Stimulated activated naive CD8-positive, alpha-beta T cell treated with anti-CD3 and anti-CD28 coated beads, Interleukin-15, Interleukin-2, amounts not matched to agents 100 ng/mL and 50 ng/mL, for 24 hours (primary cell): ENCODE measurements around the gene PARD6G.
"Not testable (repeated sequence)": the region's sequence is repeated elsewhere in the genome, so short reads cannot be mapped to it uniquely, and the experiment has no call there.

Experiments
- H3K27ac Mint-ChIP-seq: one replicate; pipeline ENCODE4 v1.8.0; 2021; ENCODE audit warnings: mild to moderate bottlenecking, mixed read lengths
- H3K27me3 Mint-ChIP-seq: one replicate; pipeline ENCODE4 v1.8.0; 2021; ENCODE audit warnings: mixed read lengths
- H3K36me3 Mint-ChIP-seq: one replicate; pipeline ENCODE4 v1.8.0; 2021; ENCODE audit warnings: low read depth, mixed read lengths
- H3K4me1 Mint-ChIP-seq: one replicate; pipeline ENCODE4 v1.8.0; 2021; ENCODE audit warnings: low read depth, mixed read lengths
- H3K4me3 Mint-ChIP-seq: one replicate; pipeline ENCODE4 v1.8.0; 2021; ENCODE audit warnings: mild to moderate bottlenecking, mixed read lengths
- H3K9me3 Mint-ChIP-seq: one replicate; pipeline ENCODE4 v1.8.0; 2021; ENCODE audit warnings: mixed read lengths

The PARD6G gene

DNA sequence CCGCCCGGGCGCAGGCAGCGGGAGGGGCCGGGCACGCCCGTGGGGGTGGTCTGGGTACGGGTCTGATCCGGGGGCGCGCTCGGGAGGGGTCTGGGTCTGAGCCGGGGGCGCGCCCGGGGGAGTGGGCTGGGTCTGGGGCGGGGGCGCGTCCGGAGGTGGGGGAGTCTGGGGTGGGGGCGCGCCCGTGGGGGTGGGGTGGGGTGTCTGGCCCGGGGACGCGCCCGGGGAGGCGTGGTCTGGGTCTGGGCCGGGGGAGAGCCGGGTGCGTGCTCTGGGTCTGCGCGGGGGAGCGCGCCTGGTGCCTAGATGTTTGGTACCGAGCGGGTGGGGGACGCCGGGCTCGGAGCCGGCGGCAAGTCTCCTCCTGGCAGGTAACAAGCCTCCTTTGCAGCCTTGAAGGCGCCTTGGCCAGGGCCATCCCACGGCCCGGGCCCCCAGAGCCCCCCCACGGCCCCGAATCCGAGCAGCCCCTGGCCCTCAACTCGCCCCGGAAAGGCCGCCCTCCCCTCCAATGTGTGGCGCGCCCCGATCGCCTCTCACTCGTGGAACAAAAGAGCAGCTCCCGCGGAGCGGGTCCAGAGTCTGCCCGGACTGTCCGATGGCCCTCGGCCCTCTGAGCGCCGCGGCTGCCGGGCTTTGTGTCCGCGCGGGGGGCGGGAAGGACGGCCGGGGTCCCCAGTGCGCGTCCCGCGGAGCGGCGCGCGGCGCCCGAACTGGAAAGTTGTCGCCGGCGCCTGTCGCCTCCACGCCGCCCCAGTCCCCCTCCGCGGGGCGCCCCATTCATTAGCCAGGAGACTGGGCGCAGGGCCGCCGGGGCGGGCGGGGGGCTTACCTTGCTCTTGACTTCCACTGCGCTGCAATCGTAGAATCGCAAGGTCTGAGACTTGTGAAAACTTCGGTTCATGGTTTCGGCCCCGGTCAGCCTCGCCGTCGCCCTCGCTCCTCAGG, 595 bp downstream of the PARD6G start:
- H3K4me3 Mint-ChIP-seq, result no peak overlapping the region

DNA sequence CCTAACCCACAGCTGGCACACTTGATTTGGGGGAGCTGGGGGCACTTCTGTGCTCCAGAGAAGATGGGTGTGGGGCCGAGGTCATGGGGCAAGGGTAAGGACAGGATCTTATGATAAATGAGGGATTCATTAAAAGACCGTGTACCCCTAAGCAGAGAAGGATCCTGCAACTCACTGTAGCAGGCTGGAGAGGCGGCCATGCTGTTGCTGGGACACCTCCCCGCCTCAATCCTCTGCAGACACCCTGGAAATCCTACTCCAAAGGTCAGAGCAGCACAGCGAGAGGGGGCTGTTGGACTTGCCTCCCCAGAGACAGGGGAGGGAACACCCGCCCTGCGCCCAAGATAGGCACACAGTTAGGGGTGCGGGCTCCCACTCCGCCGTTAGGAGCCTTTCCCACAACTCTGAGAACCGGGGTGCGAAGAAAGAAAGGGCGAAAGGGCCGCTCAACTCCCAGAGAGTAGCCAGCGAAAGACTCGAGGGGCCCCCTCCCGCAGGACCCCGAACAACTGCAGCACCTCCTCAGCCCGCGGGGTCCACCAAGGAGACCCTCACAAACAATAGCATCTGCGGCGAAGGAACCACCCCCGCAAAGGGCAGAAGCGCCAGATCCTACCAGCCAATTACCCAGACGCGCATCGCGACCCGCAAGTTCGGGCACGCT, 1.4 kb downstream of the PARD6G start:
- no peaks in the 10 kb centered on the region for H3K9me3 Mint-ChIP-seq
- H3K27ac Mint-ChIP-seq, result no peak overlapping the region
- H3K36me3 Mint-ChIP-seq, result no peaks in the 10 kb centered on the region
- H3K4me3 Mint-ChIP-seq, result peak overlapping the region; percentile 59
- H3K4me1 Mint-ChIP-seq, result no peaks in the 10 kb centered on the region
- peaks cover 56% of the 10 kb centered on the region for H3K27me3 Mint-ChIP-seq

More for the DNA sequence above, 595 bp downstream of the PARD6G start:
- H3K4me1 Mint-ChIP-seq, result no peaks in the 10 kb centered on the region
- peaks cover 56% of the 10 kb centered on the region for H3K27me3 Mint-ChIP-seq
- no peak overlapping the region for H3K27ac Mint-ChIP-seq
- H3K36me3 Mint-ChIP-seq, result no peaks in the 10 kb centered on the region
- H3K9me3 Mint-ChIP-seq, result no peaks in the 10 kb centered on the region

DNA sequence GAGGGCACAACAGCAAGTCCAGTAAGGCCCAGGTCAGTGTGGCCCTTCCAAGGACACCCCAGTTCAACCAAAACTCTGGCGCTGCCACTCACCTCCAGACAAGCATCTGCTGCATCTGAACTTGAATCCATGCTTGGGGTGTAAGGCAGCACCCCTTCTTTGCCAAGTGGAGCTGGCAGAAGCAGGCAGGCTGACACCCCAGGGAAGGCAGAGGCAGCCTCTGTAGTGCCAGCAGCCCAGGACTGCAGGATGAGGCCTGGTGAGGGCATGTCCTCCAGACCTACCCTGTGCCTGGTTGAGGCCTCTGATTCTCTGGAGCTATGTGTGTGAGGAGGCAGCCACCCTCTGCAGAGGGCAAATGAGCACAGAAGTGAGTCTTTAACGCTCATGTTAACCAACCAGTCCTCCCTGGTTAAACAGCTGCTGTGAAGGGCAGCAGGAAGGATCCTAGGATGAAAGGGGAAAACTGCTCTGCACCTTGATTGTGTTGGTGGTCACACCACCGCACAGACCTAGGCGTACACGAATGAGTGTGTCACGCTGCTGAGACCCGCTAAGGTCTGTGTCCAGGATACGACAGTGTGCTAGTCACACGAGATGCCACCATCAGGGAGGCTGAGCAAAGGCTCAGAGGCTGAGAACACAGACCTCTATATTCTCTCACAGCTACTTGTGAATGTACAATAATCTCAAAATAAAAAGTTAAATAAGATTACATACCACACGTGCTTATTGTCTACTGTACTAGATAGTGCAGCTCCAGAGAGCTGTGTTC, 2.2 kb downstream of the PARD6G start:
- Mint-ChIP-seq H3K27me3 (peaks cover 52% of the 10 kb centered on the region), H3K4me1 (no peaks in the 10 kb centered on the region), H3K27ac (no peak overlapping the region), H3K9me3 (no peaks in the 10 kb centered on the region), H3K4me3 (peak overlapping the region; percentile 59), H3K36me3 (no peaks in the 10 kb centered on the region)

DNA sequence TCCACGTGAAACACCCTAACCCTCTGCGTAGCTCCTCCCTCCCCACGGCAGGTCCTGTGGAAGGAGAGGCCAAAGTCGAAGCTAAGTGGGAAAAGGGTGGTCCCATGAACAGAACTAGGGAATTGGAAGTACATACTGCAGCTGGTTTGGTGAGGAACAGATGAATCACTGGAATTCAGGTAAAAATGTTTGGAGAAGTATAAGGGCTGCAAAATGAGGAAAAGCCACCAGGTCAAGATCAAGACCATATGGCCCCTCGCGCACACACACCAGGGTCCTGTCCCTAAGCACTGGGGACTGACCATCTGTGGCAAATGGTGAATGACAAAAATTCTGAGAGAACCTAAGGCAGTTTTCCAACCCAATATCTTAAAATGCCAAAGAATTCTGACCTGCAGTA, 3.1 kb downstream of the PARD6G start:
- no peaks in the 10 kb centered on the region for H3K9me3 Mint-ChIP-seq
- H3K27me3 Mint-ChIP-seq, result peaks cover 50% of the 10 kb centered on the region
- no peaks in the 10 kb centered on the region for H3K4me1 Mint-ChIP-seq
- H3K36me3 Mint-ChIP-seq, result no peaks in the 10 kb centered on the region
- H3K27ac Mint-ChIP-seq, result no peak overlapping the region
- no peak overlapping the region for H3K4me3 Mint-ChIP-seq

DNA sequence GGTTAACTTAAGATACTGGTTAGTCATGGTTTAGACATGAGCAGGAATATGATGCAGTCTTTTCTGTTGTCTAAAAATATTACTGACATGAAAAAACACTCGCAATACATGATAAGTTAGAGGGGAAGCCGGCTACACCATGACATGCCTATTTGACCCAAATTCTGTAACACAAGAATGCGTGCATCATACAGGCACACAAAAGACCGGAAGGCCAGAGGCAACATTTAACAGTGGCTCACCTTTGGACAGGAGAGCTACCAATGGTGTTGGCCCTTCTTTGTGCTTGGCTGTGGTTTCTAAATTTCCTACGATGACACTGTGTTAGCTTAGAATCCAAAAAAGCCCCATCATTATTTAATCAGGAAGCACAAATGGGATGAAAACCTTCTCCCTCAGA, 4.1 kb downstream of the PARD6G start:
- H3K36me3 Mint-ChIP-seq, result no peaks in the 10 kb centered on the region
- no peak overlapping the region for H3K4me3 Mint-ChIP-seq
- H3K4me1 Mint-ChIP-seq, result no peaks in the 10 kb centered on the region
- no peak overlapping the region for H3K27ac Mint-ChIP-seq
- H3K9me3 Mint-ChIP-seq, result no peaks in the 10 kb centered on the region
- H3K27me3 Mint-ChIP-seq, result peaks cover 41% of the 10 kb centered on the region

DNA sequence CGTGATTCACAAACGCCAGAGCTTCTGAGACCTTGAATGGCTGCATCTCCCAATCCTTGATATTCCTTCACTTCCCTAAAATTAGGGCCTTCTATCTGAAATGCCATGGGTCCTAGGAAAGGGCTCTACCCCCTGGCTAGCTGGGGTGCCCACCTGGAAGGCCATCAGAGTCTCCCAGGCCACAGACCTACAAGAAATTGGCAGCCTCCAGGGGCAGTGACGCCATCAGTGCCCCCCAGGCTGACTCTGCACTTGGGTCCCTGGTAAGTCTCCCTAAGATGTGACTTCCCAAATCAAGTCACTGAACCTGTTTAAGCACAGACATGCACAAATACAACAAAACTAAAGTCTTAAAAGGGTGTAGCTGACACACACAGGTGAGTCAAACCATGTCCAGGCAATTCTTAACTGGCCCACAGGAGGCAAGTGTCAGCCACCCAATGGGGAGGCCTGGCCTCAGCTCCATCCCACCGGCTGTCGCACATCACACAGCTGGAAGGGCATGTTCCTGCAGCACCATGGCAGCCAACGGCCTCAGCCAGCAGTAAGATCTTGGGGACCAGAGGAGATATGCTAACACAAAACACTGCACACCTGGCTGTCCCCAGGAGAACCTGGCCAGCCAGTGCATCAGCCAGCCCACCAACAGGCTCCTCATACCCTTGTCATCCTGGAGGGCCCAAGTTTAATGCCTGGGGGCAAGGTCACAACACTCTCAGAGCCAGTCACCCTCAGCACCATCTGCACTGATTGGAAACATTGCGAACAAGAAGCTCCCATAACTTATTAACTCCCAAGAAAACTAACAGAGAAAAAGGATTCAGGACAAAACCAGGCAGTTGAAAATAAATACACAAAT, 5.2 kb downstream of the PARD6G start:
- no peak overlapping the region for H3K4me3 Mint-ChIP-seq
- H3K27ac Mint-ChIP-seq, result no peak overlapping the region
- no peaks in the 10 kb centered on the region for H3K36me3 Mint-ChIP-seq
- no peaks in the 10 kb centered on the region for H3K9me3 Mint-ChIP-seq
- peaks cover 40% of the 10 kb centered on the region for H3K27me3 Mint-ChIP-seq
- no peaks in the 10 kb centered on the region for H3K4me1 Mint-ChIP-seq

DNA sequence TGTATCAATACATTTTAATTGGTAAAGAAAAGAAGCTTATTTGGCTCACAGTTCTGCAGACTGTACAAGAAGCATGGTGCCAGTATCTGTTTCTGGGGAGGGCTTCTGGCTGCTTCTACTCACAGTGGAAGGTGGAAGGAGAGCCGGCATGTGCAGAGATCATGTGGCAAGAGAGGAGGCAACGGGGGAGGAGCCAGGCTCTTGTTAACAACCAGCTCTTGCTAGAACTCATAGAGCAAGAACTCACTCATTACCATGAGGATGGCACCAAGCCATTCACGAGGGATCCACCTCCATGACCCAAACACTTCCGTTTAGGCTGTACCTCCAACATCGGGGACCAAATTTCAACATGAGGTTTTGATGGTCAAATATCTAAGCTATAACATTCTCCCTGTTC, 7.5 kb downstream of the PARD6G start:
- H3K4me1 Mint-ChIP-seq, result no peaks in the 10 kb centered on the region
- H3K27me3 Mint-ChIP-seq, result peaks cover 29% of the 10 kb centered on the region
- H3K4me3 Mint-ChIP-seq, result no peak overlapping the region
- no peaks in the 10 kb centered on the region for H3K36me3 Mint-ChIP-seq
- no peak overlapping the region for H3K27ac Mint-ChIP-seq
- no peaks in the 10 kb centered on the region for H3K9me3 Mint-ChIP-seq

DNA sequence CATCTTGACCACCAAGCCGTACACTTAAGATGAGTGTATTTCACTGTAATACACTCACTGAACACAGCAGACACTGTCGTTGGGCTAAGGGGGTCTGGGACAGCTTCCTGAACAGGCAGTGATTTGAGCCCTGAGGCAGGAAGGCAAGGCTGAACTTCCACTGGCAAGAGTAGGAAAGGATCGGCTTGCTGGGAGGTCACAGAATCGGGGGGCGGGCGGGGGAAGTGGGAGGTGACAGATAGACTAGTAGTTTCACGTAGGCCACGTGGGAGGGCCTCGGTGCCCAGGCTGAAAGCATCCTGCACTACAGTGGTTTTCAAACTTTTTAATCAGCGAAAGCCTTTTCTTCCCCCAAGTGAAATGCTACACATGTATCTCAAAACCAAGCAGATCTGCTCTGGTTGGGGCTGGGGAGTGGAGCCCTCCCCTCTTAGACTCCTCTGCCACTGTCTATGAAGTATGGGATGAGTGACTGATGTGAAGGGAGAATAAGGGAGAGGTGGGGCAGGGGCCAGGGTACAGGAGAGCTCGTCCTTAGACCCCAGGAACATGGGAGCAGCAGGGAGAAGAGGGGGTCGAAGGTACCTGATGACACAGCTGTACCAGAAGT, 8.6 kb downstream of the PARD6G start:
- peaks cover 27% of the 10 kb centered on the region for H3K27me3 Mint-ChIP-seq

DNA sequence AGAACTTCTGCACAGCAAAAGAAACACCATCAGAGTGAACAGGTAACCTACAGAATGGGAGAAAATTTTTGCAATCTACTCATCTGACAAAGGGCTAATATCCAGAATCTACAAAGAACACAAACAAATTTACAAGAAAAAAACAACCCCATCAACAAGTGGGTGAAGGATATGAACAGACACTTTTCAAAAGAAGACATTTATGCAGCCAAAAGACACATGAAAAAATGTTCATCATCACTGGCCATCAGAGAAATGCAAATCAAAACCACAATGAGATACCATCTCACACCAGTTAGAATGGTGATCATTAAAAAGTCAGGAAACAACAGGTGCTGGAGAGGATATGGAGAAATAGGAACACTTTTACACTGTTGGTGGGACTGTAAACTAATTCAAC, 9.8 kb downstream of the PARD6G start:
- H3K4me3 Mint-ChIP-seq, H3K9me3 Mint-ChIP-seq, H3K4me1 Mint-ChIP-seq, H3K36me3 Mint-ChIP-seq, H3K27ac Mint-ChIP-seq: not testable (repeated sequence)
- peaks cover 22% of the 10 kb centered on the region for H3K27me3 Mint-ChIP-seq

More for the DNA sequence above, 8.6 kb downstream of the PARD6G start:
- Mint-ChIP-seq H3K9me3 (no peaks in the 10 kb centered on the region), H3K36me3 (no peaks in the 10 kb centered on the region), H3K4me3 (no peak overlapping the region), H3K4me1 (no peaks in the 10 kb centered on the region), H3K27ac (no peak overlapping the region)

DNA sequence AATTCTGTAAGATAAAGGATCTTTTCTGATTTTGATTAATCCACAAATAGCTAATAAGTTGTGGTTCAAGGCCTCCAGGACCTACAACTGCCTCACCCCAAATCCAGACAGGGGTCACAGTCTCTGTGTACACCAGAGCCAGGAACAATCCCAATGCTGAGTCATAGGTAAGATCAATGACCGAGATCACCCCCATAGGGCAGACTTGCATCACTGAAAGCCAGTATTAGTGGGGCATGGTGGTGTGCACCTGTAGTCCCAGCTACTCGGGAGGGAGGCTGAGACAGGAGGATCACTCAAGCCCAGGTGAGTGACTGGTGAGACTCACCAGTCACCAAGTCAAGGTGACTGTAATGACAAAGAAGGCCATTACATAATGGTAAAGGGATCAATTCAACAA, 12.9 kb downstream of the PARD6G start:
- no peaks in the 10 kb centered on the region for H3K9me3 Mint-ChIP-seq
- peaks cover 15% of the 10 kb centered on the region for H3K27me3 Mint-ChIP-seq
- no peak overlapping the region for H3K27ac Mint-ChIP-seq
- no peak overlapping the region for H3K4me3 Mint-ChIP-seq
- no peaks in the 10 kb centered on the region for H3K4me1 Mint-ChIP-seq
- H3K36me3 Mint-ChIP-seq, result no peaks in the 10 kb centered on the region

DNA sequence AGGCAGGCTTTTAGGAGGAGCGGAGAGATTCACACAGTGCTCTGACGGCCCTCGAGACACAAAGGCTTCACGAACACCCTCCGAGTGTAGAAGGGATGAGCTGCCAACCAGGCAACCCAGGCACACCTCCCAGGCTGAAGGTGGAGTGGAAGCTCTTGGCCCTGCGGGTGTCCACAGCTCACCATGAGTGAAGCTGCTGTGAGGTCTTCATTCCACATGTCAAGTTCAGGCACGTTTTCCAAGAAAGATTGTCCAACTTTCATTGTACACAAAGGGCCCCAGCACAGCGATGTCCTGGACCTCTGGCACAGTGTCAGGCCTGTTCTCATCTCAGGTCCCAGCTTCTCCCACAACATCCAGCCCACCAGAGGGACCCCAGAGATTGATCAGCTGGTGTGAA, 13.4 kb downstream of the PARD6G start:
- Mint-ChIP-seq H3K4me3 (no peak overlapping the region), H3K9me3 (no peaks in the 10 kb centered on the region), H3K27ac (no peak overlapping the region), H3K36me3 (no peaks in the 10 kb centered on the region), H3K4me1 (no peaks in the 10 kb centered on the region), H3K27me3 (peaks cover 15% of the 10 kb centered on the region)

DNA sequence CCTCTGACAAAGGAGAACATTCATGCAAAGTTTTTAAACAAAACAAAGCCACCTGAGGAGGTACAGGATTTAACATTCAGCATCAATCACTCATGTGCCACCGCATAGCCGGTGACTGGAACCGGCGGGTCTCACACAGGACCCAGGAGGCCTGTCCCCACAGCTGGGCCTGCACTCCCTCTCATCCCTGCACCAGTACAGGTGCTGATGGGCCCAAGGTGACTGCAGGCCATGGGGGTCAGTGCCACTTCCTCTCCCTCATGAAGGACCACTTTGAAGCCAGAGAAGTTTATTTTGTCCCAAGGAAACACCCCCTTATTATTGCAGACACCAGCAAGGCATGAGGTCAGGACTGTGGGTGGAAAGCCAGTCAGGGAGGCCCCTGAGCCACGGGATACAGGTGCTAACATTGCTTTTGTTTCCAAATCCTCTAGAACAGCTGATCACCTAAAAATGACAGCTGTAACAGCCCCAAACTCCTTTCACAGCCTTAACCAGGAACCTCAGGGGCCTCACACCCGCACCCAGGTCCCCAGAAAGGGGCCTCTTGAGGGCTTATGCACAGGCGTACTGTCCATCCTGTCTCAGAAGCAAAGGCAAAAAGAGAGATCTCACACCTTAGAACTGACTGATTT, 14.0 kb downstream of the PARD6G start:
- H3K4me1 Mint-ChIP-seq, result no peaks in the 10 kb centered on the region
- H3K27ac Mint-ChIP-seq, result no peak overlapping the region
- peaks cover 15% of the 10 kb centered on the region for H3K27me3 Mint-ChIP-seq
- no peaks in the 10 kb centered on the region for H3K36me3 Mint-ChIP-seq
- no peaks in the 10 kb centered on the region for H3K9me3 Mint-ChIP-seq
- no peak overlapping the region for H3K4me3 Mint-ChIP-seq

DNA sequence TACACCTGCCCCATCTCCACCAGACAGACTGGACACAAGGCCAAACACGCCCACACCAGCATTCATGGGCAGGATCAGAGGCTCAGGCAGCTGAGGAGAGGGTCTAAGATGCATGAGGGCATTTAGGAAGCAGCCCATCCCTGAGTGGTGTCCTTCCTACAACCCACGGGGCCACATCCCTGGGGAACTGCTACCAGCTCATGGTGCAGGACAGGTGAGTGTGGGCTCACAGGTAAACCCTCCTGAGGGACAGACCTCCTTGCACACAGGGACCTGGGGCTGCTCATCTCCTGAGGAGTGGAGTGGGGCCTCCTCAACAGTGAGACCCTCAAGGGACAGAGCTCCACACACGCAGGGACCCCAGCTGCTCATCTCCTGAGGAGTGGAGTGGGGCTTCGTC, 14.6 kb downstream of the PARD6G start:
- Mint-ChIP-seq H3K9me3 (no peaks in the 10 kb centered on the region), H3K4me1 (no peaks in the 10 kb centered on the region), H3K36me3 (no peaks in the 10 kb centered on the region), H3K27ac (no peak overlapping the region), H3K4me3 (no peak overlapping the region), H3K27me3 (peaks cover 15% of the 10 kb centered on the region)

DNA sequence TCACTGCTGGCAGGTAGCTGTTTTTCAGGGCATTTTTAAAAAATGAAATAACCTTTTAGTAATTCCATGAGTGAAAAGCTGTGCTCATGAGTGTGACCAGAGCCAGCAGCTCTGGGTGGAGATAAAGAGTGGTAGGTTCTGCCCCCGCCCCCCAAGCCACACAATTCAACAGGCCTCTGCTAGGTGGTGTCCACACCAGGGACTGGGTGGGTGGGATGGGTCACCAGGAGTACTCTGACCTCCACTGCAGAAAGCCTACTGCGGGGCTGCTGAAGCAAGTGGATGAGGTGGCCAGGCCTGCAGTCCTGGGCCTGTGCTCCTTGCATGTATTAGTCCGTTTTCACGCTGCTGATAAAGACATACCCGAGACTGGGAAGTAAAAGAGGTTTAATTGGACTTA, 15.3 kb downstream of the PARD6G start:
- H3K4me1 Mint-ChIP-seq, result no peaks in the 10 kb centered on the region
- no peak overlapping the region for H3K27ac Mint-ChIP-seq
- peaks cover 15% of the 10 kb centered on the region for H3K27me3 Mint-ChIP-seq
- H3K4me3 Mint-ChIP-seq, result no peak overlapping the region
- no peaks in the 10 kb centered on the region for H3K9me3 Mint-ChIP-seq
- H3K36me3 Mint-ChIP-seq, result no peaks in the 10 kb centered on the region
